Measurements from ENCODE around the gene CTTNBP2. TPM values are rescaled to one million over a fixed set of nuclear protein-coding genes. Genes with fewer than 3 reads are reported as not detected.

CTTNBP2 gene
- total RNA-seq, 1 donor from 2014 or later = 6.3 TPM

GRCh38 chr7:117772421-117772820 lies 100.8 kb downstream of the CTTNBP2 start:
- no peak overlapping the region for H3K27ac ChIP-seq
- no peaks in the 10 kb centered on the region for H3K27me3 ChIP-seq
- DNase-seq = no peak
- no peak overlapping the region for H3K4me3 ChIP-seq
- H3K36me3 ChIP-seq = no peaks in the 10 kb centered on the region
- no peak for TF ChIP-seq CTCF (IDR thresholded peaks at IDR 0.05)
- H3K4me1 ChIP-seq = no peaks in the 10 kb centered on the region
- intact Hi-C loops (cut with DNase I) = no loop called here
- H3K9me3 ChIP-seq = no peaks in the 10 kb centered on the region
- no peak for ATAC-seq

GRCh38 chr7:117771756-117772155 lies 101.5 kb downstream of the CTTNBP2 start:
- no peak overlapping the region for H3K27ac ChIP-seq

GRCh38 chr7:117769085-117769484 lies 104.2 kb downstream of the CTTNBP2 start:
- intact Hi-C loops (cut with DNase I) = no loop called here

More at GRCh38 chr7:117771756-117772155, 101.5 kb downstream of the CTTNBP2 start:
- ATAC-seq = no peak
- no peak for TF ChIP-seq CTCF (IDR thresholded peaks at IDR 0.05)
- intact Hi-C loops (cut with DNase I) = no loop called here
- no peak for DNase-seq
- no peaks in the 10 kb centered on the region for H3K27me3 ChIP-seq
- no peaks in the 10 kb centered on the region for H3K9me3 ChIP-seq
- H3K4me3 ChIP-seq = no peak overlapping the region
- no peaks in the 10 kb centered on the region for H3K4me1 ChIP-seq
- H3K36me3 ChIP-seq = no peaks in the 10 kb centered on the region

GRCh38 chr7:117767951-117768350 lies 105.3 kb downstream of the CTTNBP2 start:
- H3K27ac ChIP-seq = no peak overlapping the region
- H3K27me3 ChIP-seq = no peaks in the 10 kb centered on the region
- no peaks in the 10 kb centered on the region for H3K9me3 ChIP-seq
- no peak for DNase-seq
- no peaks in the 10 kb centered on the region for H3K4me1 ChIP-seq
- no peak for TF ChIP-seq CTCF (IDR thresholded peaks at IDR 0.05)
- H3K36me3 ChIP-seq = no peaks in the 10 kb centered on the region
- intact Hi-C loops (cut with DNase I) = no loop called here
- ATAC-seq = no peak
- no peak overlapping the region for H3K4me3 ChIP-seq

More at GRCh38 chr7:117769085-117769484, 104.2 kb downstream of the CTTNBP2 start:
- Histone ChIP-seq H3K36me3 (no peaks in the 10 kb centered on the region), H3K4me3 (no peak overlapping the region), H3K27ac (no peak overlapping the region), H3K9me3 (no peaks in the 10 kb centered on the region), H3K27me3 (no peaks in the 10 kb centered on the region), H3K4me1 (no peaks in the 10 kb centered on the region)
- ATAC-seq (no peak), DNase-seq (no peak)
- no peak for TF ChIP-seq CTCF (IDR thresholded peaks at IDR 0.05)

- DNase-seq (no peak), ATAC-seq (no peak)
- intact Hi-C loops (cut with DNase I) = no loop called here
- Histone ChIP-seq H3K36me3 (no peaks in the 10 kb centered on the region), H3K4me1 (no peaks in the 10 kb centered on the region), H3K27ac (no peak overlapping the region), H3K9me3 (no peaks in the 10 kb centered on the region), H3K27me3 (no peaks in the 10 kb centered on the region), H3K4me3 (no peak overlapping the region)
- TF ChIP-seq CTCF (IDR thresholded peaks at IDR 0.05) = no peak
Observed at GRCh38 chr7:117766913-117767312, 106.3 kb downstream of the CTTNBP2 start.

- ATAC-seq (no peak), DNase-seq (no peak)
- Histone ChIP-seq H3K9me3 (no peaks in the 10 kb centered on the region), H3K27ac (no peak overlapping the region), H3K4me1 (no peaks in the 10 kb centered on the region), H3K27me3 (no peaks in the 10 kb centered on the region), H3K36me3 (no peaks in the 10 kb centered on the region), H3K4me3 (no peak overlapping the region)
- TF ChIP-seq CTCF (IDR thresholded peaks at IDR 0.05) = no peak
- intact Hi-C loops (cut with DNase I) = no loop called here
Observed at GRCh38 chr7:117764031-117764430, 109.2 kb downstream of the CTTNBP2 start.
